Right cardiac atrium (tissue), 5 donors: ENCODE measurements around the gene AGBL4. TPM values are rescaled to one million over a fixed set of nuclear protein-coding genes. Genes with fewer than 3 reads are reported as not detected.

Experiments
- ATAC-seq, 2 donors: fragments of 200-7000 bp; cut with Tn5 transposase; one replicate each; pipeline versions ENCODE4 v1.8.0 to v1.9.1; 2020; ENCODE audit warnings: moderate library complexity in 2 of 2, mild to moderate bottlenecking in 1 of 2
- DNase-seq, 3 donors: peaks; one replicate each; pipeline ENCODE4 v3.0.0-alpha.2; 2020
- H3K27ac ChIP-seq: one replicate; pipeline ENCODE4 v1.5.1; 2013; ENCODE audit warnings: mild to moderate bottlenecking, low read length, control low read depth, moderate library complexity
- H3K27me3 ChIP-seq: one replicate; pipeline ENCODE4 v1.6.1; 2013; ENCODE audit not compliant: control insufficient read depth, insufficient read depth
- H3K4me1 ChIP-seq: one replicate; pipeline ENCODE4 v1.6.1; 2013; ENCODE audit warnings: low read length; ENCODE audit not compliant: control insufficient read depth, insufficient read depth
- H3K4me3 ChIP-seq: one replicate; pipeline ENCODE4 v1.5.1; 2013; ENCODE audit warnings: low read length, control low read depth
- H3K9me3 ChIP-seq: one replicate; pipeline ENCODE4 v1.6.1; 2013; ENCODE audit warnings: low read length; ENCODE audit not compliant: control insufficient read depth
- WGBS: extraction: QIAGEN DNeasy Blood & Tissue Kit; methylation state at CpG from one replicate; pipeline ENCODE4 v1.1.7; 2013; 5-methylcytosine and 5-hydroxymethylcytosine counted together
- intact Hi-C, 4 donors: fragments of 100-400 bp; cut with DNase I; formaldehyde crosslinking; loops; one replicate each; pipeline versions ENCODE4 v1.11.0 to v1.14.0; 2022 to 2023
- polyA plus RNA-seq: library from polyadenylated mRNA; stranded (reverse); fragments of 200-250 nt; gene quantifications from one replicate; pipeline ENCODE4 v1.2.3, GENCODE V29; 2013
- total RNA-seq, 4 donors: library from RNA; stranded (reverse); fragmentation: NEBNext Ultra II Directional; extraction: Animal tissue kit (Norgen Biotek cat#: 25700); gene quantifications; one replicate each; pipeline ENCODE4 v1.2.1, GENCODE V29; 2021
- donor health status: healthy with polysubstance abuse.
- donor health status: DM: no; HTN: yes; CAD: no.
- donor health status: DM: no; HTN: no; CAD: no.
- donor health status: DM: no; HTN: yes; CAD: no; lungs with severe emphysema.
- donor health status: DM: yes; HTN: yes; CAD: no.

AGBL4 gene
- total and polyA plus RNA-seq, 5 donors = 1.1 to 4.3 (median 4.0) TPM

- Histone ChIP-seq H3K4me1 (no peaks in the 10 kb centered on the region), H3K9me3 (no peaks in the 10 kb centered on the region), H3K27me3 (no peaks in the 10 kb centered on the region), H3K4me3 (no peak overlapping the region), H3K27ac (no peak overlapping the region)
- intact Hi-C loops = no loop called here
- no peak for ATAC-seq
- DNase-seq = no peak
Measured at GRCh38 chr1:48887796-48888195, 1136.0 kb downstream of the AGBL4 start.

- no peak for ATAC-seq
- DNase-seq = no peak
- intact Hi-C loops = no loop called here
Measured at GRCh38 chr1:48882020-48882419, 1141.7 kb downstream of the AGBL4 start.

GRCh38 chr1:48878191-48878940, 1145.4 kb downstream of the AGBL4 start:
- H3K4me1 ChIP-seq = no peaks in the 10 kb centered on the region
- WGBS = 47% methylated on average over 6 of the region's 6 CpGs
- H3K27ac ChIP-seq = no peak overlapping the region
- H3K4me3 ChIP-seq = no peak overlapping the region
- intact Hi-C loops = no loop called here
- no peaks in the 10 kb centered on the region for H3K9me3 ChIP-seq
- ATAC-seq (no peak), DNase-seq (no peak)
- H3K27me3 ChIP-seq = no peaks in the 10 kb centered on the region

More at GRCh38 chr1:48882020-48882419, 1141.7 kb downstream of the AGBL4 start:
- no peak overlapping the region for H3K27ac ChIP-seq
- no peak overlapping the region for H3K4me3 ChIP-seq
- no peaks in the 10 kb centered on the region for H3K27me3 ChIP-seq
- H3K9me3 ChIP-seq = no peaks in the 10 kb centered on the region
- H3K4me1 ChIP-seq = no peaks in the 10 kb centered on the region

- H3K4me3 ChIP-seq = no peak overlapping the region
- intact Hi-C loops = no loop called here
- no peaks in the 10 kb centered on the region for H3K4me1 ChIP-seq
- no peaks in the 10 kb centered on the region for H3K9me3 ChIP-seq
- H3K27ac ChIP-seq = no peak overlapping the region
- DNase-seq (no peak), ATAC-seq (no peak)
- no peaks in the 10 kb centered on the region for H3K27me3 ChIP-seq
- WGBS = 70% methylated on average over 2 of the region's 2 CpGs
Measured at GRCh38 chr1:48876330-48876785, 1147.4 kb downstream of the AGBL4 start.

GRCh38 chr1:48875552-48876329, 1148.0 kb downstream of the AGBL4 start:
- H3K27ac ChIP-seq = no peak overlapping the region
- 72% methylated on average over 8 of the region's 8 CpGs for WGBS

GRCh38 chr1:48873944-48874343, 1149.8 kb downstream of the AGBL4 start:
- Histone ChIP-seq H3K27me3 (no peaks in the 10 kb centered on the region), H3K4me1 (no peaks in the 10 kb centered on the region), H3K4me3 (no peak overlapping the region), H3K9me3 (no peaks in the 10 kb centered on the region), H3K27ac (no peak overlapping the region)
- no peak for DNase-seq
- 72% methylated on average over 4 of the region's 4 CpGs for WGBS
- ATAC-seq = no peak
- intact Hi-C loops = no loop called here

More at GRCh38 chr1:48875552-48876329, 1148.0 kb downstream of the AGBL4 start:
- intact Hi-C loops = no loop called here
- H3K9me3 ChIP-seq = no peaks in the 10 kb centered on the region
- H3K4me1 ChIP-seq = no peaks in the 10 kb centered on the region
- ATAC-seq (no peak), DNase-seq (no peak)
- H3K4me3 ChIP-seq = no peak overlapping the region
- no peaks in the 10 kb centered on the region for H3K27me3 ChIP-seq

GRCh38 chr1:48870596-48870995, 1153.2 kb downstream of the AGBL4 start:
- H3K27ac ChIP-seq = no peak overlapping the region
- no peak overlapping the region for H3K4me3 ChIP-seq
- no peaks in the 10 kb centered on the region for H3K27me3 ChIP-seq
- intact Hi-C loops = no loop called here
- DNase-seq (no peak), ATAC-seq (no peak)
- 24% methylated on average over 3 of the region's 3 CpGs for WGBS
- no peaks in the 10 kb centered on the region for H3K4me1 ChIP-seq
- H3K9me3 ChIP-seq = no peaks in the 10 kb centered on the region

GRCh38 chr1:48869116-48869893, 1154.4 kb downstream of the AGBL4 start:
- Histone ChIP-seq H3K27me3 (no peaks in the 10 kb centered on the region), H3K9me3 (no peaks in the 10 kb centered on the region), H3K4me1 (no peaks in the 10 kb centered on the region), H3K4me3 (no peak overlapping the region), H3K27ac (no peak overlapping the region)
- 57% methylated on average over 5 of the region's 5 CpGs for WGBS
- intact Hi-C loops = no loop called here
- peak in 1 of 3 donors; percentile 18 for DNase-seq
- ATAC-seq = no peak

- intact Hi-C loops = no loop called here
- 45% methylated on average over 2 of the region's 2 CpGs for WGBS
- no peak overlapping the region for H3K27ac ChIP-seq
Measured at GRCh38 chr1:48864913-48865312, 1158.8 kb downstream of the AGBL4 start.

GRCh38 chr1:48859456-48859855, 1164.3 kb downstream of the AGBL4 start:
- H3K4me3 ChIP-seq = no peak overlapping the region
- intact Hi-C loops = no loop called here
- no peaks in the 10 kb centered on the region for H3K4me1 ChIP-seq
- H3K27ac ChIP-seq = no peak overlapping the region
- no peaks in the 10 kb centered on the region for H3K9me3 ChIP-seq
- DNase-seq = no peak
- ATAC-seq = no peak
- no peaks in the 10 kb centered on the region for H3K27me3 ChIP-seq
- 18% methylated on average over 2 of the region's 2 CpGs for WGBS

More at GRCh38 chr1:48864913-48865312, 1158.8 kb downstream of the AGBL4 start:
- H3K27me3 ChIP-seq = no peaks in the 10 kb centered on the region
- DNase-seq = no peak
- no peak overlapping the region for H3K4me3 ChIP-seq
- no peaks in the 10 kb centered on the region for H3K9me3 ChIP-seq
- ATAC-seq = no peak
- no peaks in the 10 kb centered on the region for H3K4me1 ChIP-seq
